Adipocyte (in vitro differentiated cells): ENCODE results near the gene CADM2.

ENCODE experiments used
- DNase-seq: peaks from one replicate; pipeline ENCODE4 v3.0.0-alpha.2; 2015; ENCODE audit warnings: low read depth
- H3K27me3 ChIP-seq: replicated peaks from 2 replicates; pipeline ENCODE4 v1.7.0; 2013; ENCODE audit warnings: mild to moderate bottlenecking, low read length, moderate library complexity; ENCODE audit not compliant: control insufficient read depth, insufficient read depth
- H3K36me3 ChIP-seq: 2 replicates; pipeline ENCODE4 v1.7.0; 2013; ENCODE audit warnings: low read length, mild to moderate bottlenecking, moderate library complexity; ENCODE audit not compliant: control insufficient read depth, insufficient read depth, severe bottlenecking
- H3K4me1 ChIP-seq: 2 replicates; pipeline ENCODE4 v1.7.0; 2013; ENCODE audit warnings: mild to moderate bottlenecking, low read length, moderate library complexity; ENCODE audit not compliant: control insufficient read depth, insufficient read depth
- H3K4me3 ChIP-seq: 2 replicates; pipeline ENCODE4 v1.7.0; 2013; ENCODE audit warnings: mild to moderate bottlenecking, low read length, moderate library complexity
- H3K9ac ChIP-seq: 2 replicates; pipeline ENCODE4 v1.7.0; 2013; ENCODE audit warnings: mild to moderate bottlenecking, low read length, moderate library complexity
- H3K9me3 ChIP-seq: 2 replicates; pipeline ENCODE4 v1.7.0; 2013; ENCODE audit warnings: mild to moderate bottlenecking, low read length, moderate library complexity; ENCODE audit not compliant: control insufficient read depth

The CADM2 gene

GRCh38 chr3:84963137-84963536 lies 4.3 kb downstream of the CADM2 start:
- no peaks in the 10 kb centered on the region for H3K36me3 ChIP-seq
- no peaks in the 10 kb centered on the region for H3K9me3 ChIP-seq
- H3K27me3 ChIP-seq: peaks cover 36% of the 10 kb centered on the region
- no peak overlapping the region for H3K9ac ChIP-seq
- H3K4me1 ChIP-seq: peaks cover 21% of the 10 kb centered on the region
- no peak overlapping the region for H3K4me3 ChIP-seq
- DNase-seq: no peak

GRCh38 chr3:84965141-84965540 lies 6.4 kb downstream of the CADM2 start:
- Histone ChIP-seq H3K27me3 (peaks cover 26% of the 10 kb centered on the region), H3K9me3 (no peaks in the 10 kb centered on the region), H3K9ac (no peak overlapping the region), H3K4me1 (peaks cover 6% of the 10 kb centered on the region), H3K36me3 (no peaks in the 10 kb centered on the region), H3K4me3 (no peak overlapping the region)
- no peak for DNase-seq

GRCh38 chr3:84967767-84968581 lies 9.2 kb downstream of the CADM2 start:
- DNase-seq: no peak

GRCh38 chr3:84968701-84969235 lies 10.0 kb downstream of the CADM2 start:
- Histone ChIP-seq H3K4me1 (peaks cover 6% of the 10 kb centered on the region), H3K9ac (no peak overlapping the region), H3K27me3 (no peaks in the 10 kb centered on the region), H3K9me3 (no peaks in the 10 kb centered on the region), H3K36me3 (no peaks in the 10 kb centered on the region), H3K4me3 (no peak overlapping the region)
- DNase-seq: no peak

More at GRCh38 chr3:84967767-84968581, 9.2 kb downstream of the CADM2 start:
- H3K9ac ChIP-seq: no peak overlapping the region
- no peaks in the 10 kb centered on the region for H3K27me3 ChIP-seq
- no peak overlapping the region for H3K4me3 ChIP-seq
- H3K4me1 ChIP-seq: peaks cover 6% of the 10 kb centered on the region
- H3K9me3 ChIP-seq: no peaks in the 10 kb centered on the region
- H3K36me3 ChIP-seq: no peaks in the 10 kb centered on the region

GRCh38 chr3:84974347-84974746 lies 15.6 kb downstream of the CADM2 start:
- DNase-seq: no peak
- no peak overlapping the region for H3K4me3 ChIP-seq
- no peaks in the 10 kb centered on the region for H3K9me3 ChIP-seq
- no peaks in the 10 kb centered on the region for H3K27me3 ChIP-seq
- no peak overlapping the region for H3K9ac ChIP-seq
- no peaks in the 10 kb centered on the region for H3K4me1 ChIP-seq
- no peaks in the 10 kb centered on the region for H3K36me3 ChIP-seq

GRCh38 chr3:84977021-84977420 lies 18.2 kb downstream of the CADM2 start:
- Histone ChIP-seq H3K36me3 (no peaks in the 10 kb centered on the region), H3K27me3 (no peaks in the 10 kb centered on the region), H3K9me3 (no peaks in the 10 kb centered on the region), H3K4me3 (no peak overlapping the region), H3K9ac (no peak overlapping the region), H3K4me1 (peaks cover 7% of the 10 kb centered on the region)
- DNase-seq: no peak

GRCh38 chr3:84978843-84979242 lies 20.1 kb downstream of the CADM2 start:
- DNase-seq: no peak
- Histone ChIP-seq H3K4me3 (no peak overlapping the region), H3K9ac (no peak overlapping the region), H3K36me3 (no peaks in the 10 kb centered on the region), H3K27me3 (no peaks in the 10 kb centered on the region), H3K9me3 (no peaks in the 10 kb centered on the region), H3K4me1 (peaks cover 7% of the 10 kb centered on the region)

GRCh38 chr3:84980011-84980410 lies 21.2 kb downstream of the CADM2 start:
- Histone ChIP-seq H3K9me3 (no peaks in the 10 kb centered on the region), H3K4me1 (peaks cover 7% of the 10 kb centered on the region), H3K4me3 (no peak overlapping the region), H3K36me3 (no peaks in the 10 kb centered on the region), H3K9ac (no peak overlapping the region), H3K27me3 (no peaks in the 10 kb centered on the region)
- DNase-seq: no peak

GRCh38 chr3:84980456-84980855 lies 21.7 kb downstream of the CADM2 start:
- DNase-seq: no peak
- Histone ChIP-seq H3K4me3 (no peak overlapping the region), H3K36me3 (no peaks in the 10 kb centered on the region), H3K27me3 (no peaks in the 10 kb centered on the region), H3K4me1 (peaks cover 7% of the 10 kb centered on the region), H3K9ac (no peak overlapping the region), H3K9me3 (no peaks in the 10 kb centered on the region)

- H3K27me3 ChIP-seq: no peaks in the 10 kb centered on the region
Measured at GRCh38 chr3:84983490-84983889, 24.7 kb downstream of the CADM2 start.

GRCh38 chr3:84984429-84984828 lies 25.6 kb downstream of the CADM2 start:
- H3K4me3 ChIP-seq: no peak overlapping the region
- H3K27me3 ChIP-seq: no peaks in the 10 kb centered on the region
- peaks cover 7% of the 10 kb centered on the region for H3K4me1 ChIP-seq
- no peaks in the 10 kb centered on the region for H3K9me3 ChIP-seq
- H3K9ac ChIP-seq: no peak overlapping the region
- no peaks in the 10 kb centered on the region for H3K36me3 ChIP-seq
- DNase-seq: no peak

More at GRCh38 chr3:84983490-84983889, 24.7 kb downstream of the CADM2 start:
- H3K36me3 ChIP-seq: no peaks in the 10 kb centered on the region
- DNase-seq: no peak
- H3K4me3 ChIP-seq: no peak overlapping the region
- H3K9me3 ChIP-seq: no peaks in the 10 kb centered on the region
- no peak overlapping the region for H3K9ac ChIP-seq
- H3K4me1 ChIP-seq: peaks cover 7% of the 10 kb centered on the region
